LNCaP clone FGC (cell line): ENCODE measurements around the gene LRRC56.

Experiments
- DNase-seq: peaks from one replicate; pipeline ENCODE4 v3.0.0-alpha.2; 2011; ENCODE audit warnings: low read depth
- H3K4me3 ChIP-seq: 2 replicates; pipeline ENCODE4 v1.5.1; 2011; ENCODE audit warnings: mild to moderate bottlenecking, low read depth, low read length, control low read depth
- CTCF ChIP-seq: IDR thresholded peaks from 2 replicates; pipeline ENCODE4 v1.5.1; 2012; ENCODE audit warnings: mild to moderate bottlenecking; ENCODE audit not compliant: control insufficient read depth, insufficient read depth; ENCODE audit errors: extremely low read depth

Gene LRRC56

GRCh38 chr11:545171-545570 is 7.8 kb downstream of the LRRC56 start:
- no peak for TF ChIP-seq CTCF
- DNase-seq, result no peak

DNA sequence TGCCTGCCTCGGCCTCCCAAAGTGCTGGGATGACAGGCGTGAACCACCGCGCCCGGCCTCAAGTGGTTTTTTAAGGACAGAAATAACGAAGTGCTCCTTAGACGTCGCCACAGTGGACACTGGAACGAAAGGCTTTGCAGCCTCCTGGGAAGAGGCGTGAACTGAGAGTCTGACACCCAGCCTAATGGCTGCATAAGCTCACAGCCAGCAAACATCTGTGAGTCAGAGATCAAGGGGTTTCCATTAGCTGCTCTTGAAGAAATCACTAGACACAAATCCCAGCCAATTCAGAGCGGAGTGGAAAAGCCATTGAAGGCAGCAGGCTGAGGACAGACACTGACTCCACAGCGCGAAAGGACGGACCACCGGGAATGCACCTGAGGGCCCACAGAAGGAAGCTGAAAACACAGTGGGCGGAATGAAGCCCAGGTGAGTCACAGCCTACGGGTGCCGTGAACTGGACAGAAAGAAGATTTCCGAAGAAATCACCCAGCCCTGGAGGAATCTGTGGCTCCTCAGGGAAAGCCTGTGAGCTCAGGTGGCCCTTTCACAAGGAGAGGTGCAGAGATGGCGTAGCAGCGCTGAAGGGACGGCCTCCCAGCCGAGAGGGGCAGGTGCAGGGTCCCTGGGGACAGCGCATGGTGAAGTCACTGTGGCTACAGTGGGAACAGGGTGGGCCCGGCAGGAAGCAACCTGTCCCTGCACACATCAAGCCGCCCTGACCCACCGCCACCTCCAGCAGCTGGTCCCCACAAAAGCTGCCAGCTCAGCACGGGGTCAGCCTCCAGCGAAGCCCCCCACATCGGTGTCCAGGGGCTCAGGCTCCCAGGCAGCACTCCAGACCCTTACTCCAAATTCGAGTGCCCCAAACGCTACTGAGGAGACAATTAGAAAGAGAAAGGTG is 11.6 kb downstream of the LRRC56 start:
- no peak for DNase-seq
- no peak for TF ChIP-seq CTCF
- no peak overlapping the region for H3K4me3 ChIP-seq

More at GRCh38 chr11:545171-545570, 7.8 kb downstream of the LRRC56 start:
- no peak overlapping the region for H3K4me3 ChIP-seq

DNA sequence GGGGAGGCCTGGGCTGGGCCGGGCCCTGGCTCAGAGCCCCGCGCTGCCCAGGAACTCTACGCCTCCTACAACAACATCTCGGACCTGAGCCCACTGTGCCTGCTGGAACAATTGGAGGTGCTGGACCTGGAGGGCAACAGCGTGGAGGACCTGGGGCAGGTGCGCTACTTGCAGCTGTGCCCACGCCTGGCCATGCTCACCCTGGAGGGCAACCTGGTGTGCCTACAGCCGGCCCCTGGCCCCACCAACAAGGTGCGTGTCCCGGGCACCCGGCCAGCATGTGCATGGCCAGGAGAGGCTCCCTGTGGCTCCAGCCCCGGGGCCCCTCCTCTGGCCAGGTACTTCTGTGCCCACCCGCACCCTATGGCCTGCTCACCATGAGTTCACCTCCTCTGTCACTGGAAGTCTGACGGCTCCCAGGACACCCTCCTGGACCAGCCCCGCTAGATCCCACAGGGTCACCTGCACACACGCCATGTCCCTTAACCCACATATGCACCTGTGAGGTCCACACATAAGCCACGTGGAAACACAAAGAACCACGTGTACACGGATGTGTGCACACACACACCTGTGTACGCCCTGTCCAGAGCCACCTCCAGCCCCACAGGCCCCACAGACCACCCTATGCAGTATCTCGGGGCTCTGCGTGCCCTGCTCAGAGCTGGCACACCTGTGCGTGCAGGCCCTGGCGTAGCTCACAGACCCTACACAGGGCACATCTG is 12.9 kb downstream of the LRRC56 start:
- TF ChIP-seq CTCF, result no peak
- DNase-seq, result no peak
- no peak overlapping the region for H3K4me3 ChIP-seq

- DNase-seq, result no peak
- no peak for TF ChIP-seq CTCF
These were observed 13.4 kb downstream of the LRRC56 start for GRCh38 chr11:550746-551085.

GRCh38 chr11:551131-551530 is 13.8 kb downstream of the LRRC56 start:
- H3K4me3 ChIP-seq, result no peak overlapping the region
- no peak for TF ChIP-seq CTCF
- DNase-seq, result no peak

More at GRCh38 chr11:550746-551085, 13.4 kb downstream of the LRRC56 start:
- no peak overlapping the region for H3K4me3 ChIP-seq

DNA sequence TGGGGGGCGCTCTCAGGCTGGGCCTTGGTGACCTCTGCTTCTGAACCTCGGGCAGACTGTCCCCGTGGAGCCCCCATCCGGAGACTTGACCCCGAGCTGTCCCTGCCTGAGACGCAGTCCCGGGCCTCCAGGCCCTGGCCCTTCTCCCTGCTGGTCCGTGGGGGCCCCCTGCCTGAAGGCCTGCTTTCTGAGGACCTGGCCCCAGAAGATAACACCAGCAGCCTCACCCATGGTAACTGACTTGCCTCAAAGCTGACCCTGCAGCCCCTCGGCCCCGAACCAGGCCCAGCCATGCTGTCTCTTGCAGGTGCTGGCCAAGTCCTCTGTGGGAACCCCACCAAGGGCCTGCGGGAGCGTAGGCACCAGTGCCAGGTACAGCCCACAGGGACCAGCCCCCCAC is 14.3 kb downstream of the LRRC56 start:
- H3K4me3 ChIP-seq, result no peak overlapping the region
- DNase-seq, result no peak
- no peak for TF ChIP-seq CTCF
